GM19397 (cell line): ENCODE results near the gene KRTAP10-2.

Experiments used
- ATAC-seq: cut with Tn5 transposase; IDR thresholded peaks from one replicate; pipeline ENCODE4 v1.9.1; 2021; ENCODE audit warnings: mild to moderate bottlenecking, moderate library complexity; ENCODE audit not compliant: unreplicated experiment

KRTAP10-2 gene

GRCh38 chr21:44540741-44541288 is 10.5 kb downstream of the KRTAP10-2 start:
- no peak for ATAC-seq

- no peak for ATAC-seq
Measured at GRCh38 chr21:44539991-44540666, 11.2 kb downstream of the KRTAP10-2 start, which contains the start of gene KRTAP10-1. TSS of gene KRTAP10-1 (minus strand) at chr21:44540195. CDS start at chr21:44540150, 45 bp downstream.

GRCh38 chr21:44539046-44539445 is 12.3 kb downstream of the KRTAP10-2 start:
- ATAC-seq, result no peak

DNA sequence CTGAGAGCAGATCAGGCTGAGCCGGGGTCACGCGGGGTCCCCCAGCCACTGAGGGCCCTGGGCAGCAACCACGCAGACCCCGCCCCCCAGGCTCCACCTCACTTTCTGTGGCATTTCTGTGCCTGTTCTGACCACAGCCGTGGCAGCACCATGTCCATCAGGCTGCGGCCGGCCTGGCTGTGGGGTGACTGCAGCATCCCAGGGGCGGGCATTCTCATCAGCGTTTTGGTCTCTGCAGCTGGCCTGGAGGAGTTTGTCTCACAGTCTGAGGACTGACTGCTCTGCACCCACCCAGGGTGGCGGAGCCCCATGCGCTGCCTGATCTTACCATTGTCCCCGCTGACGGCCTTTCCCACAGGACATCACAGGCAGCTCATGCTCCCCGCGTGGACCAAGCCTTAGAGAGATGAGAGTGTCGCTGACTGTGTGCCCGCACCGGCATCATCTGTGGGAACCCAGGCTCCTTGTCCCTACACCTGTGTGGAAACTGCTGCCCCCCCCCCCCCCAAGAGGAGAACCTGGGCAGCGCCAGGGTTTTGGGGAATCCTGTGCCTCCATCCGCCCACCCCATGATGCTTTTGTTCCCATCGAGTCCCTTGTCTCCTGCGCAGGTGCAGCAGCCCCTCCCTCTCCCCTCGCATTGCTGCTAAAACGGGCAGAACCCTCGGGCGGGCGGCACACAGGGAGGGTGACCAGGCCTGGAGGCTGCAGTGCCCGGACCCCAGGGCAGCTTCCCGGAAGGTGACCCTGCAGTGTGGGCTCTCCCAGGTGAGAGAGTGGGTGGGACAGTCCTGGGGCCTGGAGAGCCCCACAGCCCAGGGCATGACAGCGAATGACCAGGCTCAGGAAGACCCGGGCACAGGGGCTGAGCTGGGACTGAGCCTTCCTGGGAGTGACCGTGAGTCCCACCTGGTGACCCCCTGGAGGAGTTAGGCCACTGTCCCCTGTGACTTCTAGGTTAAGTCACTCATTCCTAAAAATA is 13.1 kb downstream of the KRTAP10-2 start:
- ATAC-seq, result no peak

DNA sequence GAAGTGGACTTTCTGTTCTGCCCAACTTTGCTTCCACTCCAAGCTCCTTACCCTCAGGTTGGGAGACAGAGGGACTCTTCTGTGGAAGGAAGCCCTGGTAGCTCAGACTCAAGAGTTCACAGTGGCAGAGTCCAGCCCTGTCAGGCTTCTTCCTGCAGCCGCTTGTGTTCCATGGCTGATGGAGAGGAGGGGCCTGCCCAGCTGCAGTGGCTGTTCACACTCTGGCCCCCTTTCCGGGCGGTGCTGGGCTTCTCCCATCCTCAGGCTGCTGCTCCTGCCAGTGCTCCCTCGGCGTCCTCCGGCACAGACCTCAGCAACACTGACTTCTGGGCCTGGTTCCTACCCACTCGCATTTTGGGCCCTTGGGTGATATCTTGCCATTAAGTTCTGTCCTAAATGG is 15.3 kb downstream of the KRTAP10-2 start:
- ATAC-seq, result no peak

- no peak for ATAC-seq
Measured at GRCh38 chr21:44534688-44535087, 16.6 kb downstream of the KRTAP10-2 start.

DNA sequence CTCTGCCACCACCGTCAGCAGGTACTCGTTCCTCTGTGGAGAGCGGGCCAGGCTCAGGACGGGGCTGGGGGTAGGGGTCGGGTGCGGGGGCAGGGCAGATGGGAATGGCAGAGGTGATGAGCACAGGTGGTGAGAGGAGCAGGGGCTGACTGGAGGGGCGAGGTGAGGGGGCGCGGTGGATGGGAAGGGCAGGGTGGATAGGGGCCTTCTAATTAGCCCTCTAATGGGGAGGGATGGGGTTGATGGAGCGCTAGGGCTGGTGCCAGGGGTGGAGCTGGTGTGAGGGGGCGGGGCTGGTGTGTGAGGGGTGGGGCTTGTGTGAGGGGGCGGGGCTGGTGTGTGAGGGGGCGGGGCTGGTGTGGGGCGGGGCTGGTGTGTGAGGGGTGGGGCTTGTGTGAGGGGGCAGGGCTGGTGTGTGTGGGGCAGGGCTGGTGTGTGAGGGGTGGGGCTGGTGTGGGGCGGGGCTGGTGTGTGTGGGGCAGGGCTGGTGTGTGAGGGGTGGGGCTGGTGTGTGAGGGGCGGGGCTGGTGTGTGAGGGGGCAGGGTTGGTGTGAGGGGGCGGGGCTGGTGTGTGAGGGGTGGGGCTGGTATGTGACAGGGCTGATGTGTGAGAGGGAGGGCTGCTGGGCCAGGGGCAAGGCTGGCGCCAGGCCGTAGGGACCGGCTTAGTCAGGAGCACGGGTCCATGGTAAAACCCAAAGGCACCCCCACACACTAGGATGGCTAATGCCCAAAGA is 17.2 kb downstream of the KRTAP10-2 start:
- no peak for ATAC-seq

GRCh38 chr21:44533121-44533890 is 18.0 kb downstream of the KRTAP10-2 start:
- ATAC-seq, result no peak

- ATAC-seq, result no peak
Measured at GRCh38 chr21:44532712-44533111, 18.6 kb downstream of the KRTAP10-2 start.

DNA sequence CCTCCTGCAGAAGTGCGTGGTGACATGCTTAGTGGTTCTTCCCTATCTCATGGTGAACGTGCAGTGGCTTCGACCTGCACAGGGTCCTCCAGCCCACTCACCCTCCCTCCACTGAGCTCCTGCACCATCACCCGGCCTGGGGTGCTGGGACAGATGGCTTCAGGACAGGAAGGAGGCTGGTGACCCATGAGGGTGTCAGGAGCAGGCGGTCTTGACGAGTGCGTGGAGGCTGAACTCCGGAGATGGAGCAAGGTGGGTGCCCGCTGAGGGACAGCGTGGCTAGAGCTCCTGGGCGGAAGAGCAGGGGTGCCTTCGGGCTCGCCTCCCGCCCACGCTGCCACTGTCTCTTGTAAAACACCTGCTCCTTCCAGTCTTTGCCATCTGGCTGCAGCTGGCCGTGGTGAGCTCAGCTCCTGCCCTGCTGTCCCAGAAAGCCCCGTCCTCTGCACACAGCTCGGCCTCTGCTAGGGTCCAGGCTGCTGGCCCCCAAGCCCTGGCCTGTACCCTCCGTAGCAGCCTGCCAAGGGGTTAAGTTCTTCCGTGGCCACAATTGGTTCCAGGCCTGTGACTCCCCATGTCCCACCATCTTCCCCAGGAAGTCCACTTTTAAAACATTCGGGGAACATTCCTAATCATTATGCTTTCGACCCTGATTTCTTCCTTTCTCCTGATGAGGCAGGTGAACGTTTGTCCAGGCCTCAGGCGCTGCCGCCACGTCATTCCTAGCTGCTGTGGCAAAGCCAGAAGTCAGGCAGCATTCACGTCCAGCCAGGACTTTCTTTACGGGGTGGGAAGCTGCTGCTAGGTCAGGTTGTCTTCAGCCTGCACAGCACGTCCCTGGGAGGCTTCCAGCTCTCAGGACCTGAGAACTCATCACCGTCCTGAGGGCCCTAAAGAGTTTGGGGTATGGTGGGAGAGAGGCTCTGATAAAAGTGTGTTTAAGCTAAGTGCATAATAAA is 19.4 kb downstream of the KRTAP10-2 start:
- no peak for ATAC-seq

DNA sequence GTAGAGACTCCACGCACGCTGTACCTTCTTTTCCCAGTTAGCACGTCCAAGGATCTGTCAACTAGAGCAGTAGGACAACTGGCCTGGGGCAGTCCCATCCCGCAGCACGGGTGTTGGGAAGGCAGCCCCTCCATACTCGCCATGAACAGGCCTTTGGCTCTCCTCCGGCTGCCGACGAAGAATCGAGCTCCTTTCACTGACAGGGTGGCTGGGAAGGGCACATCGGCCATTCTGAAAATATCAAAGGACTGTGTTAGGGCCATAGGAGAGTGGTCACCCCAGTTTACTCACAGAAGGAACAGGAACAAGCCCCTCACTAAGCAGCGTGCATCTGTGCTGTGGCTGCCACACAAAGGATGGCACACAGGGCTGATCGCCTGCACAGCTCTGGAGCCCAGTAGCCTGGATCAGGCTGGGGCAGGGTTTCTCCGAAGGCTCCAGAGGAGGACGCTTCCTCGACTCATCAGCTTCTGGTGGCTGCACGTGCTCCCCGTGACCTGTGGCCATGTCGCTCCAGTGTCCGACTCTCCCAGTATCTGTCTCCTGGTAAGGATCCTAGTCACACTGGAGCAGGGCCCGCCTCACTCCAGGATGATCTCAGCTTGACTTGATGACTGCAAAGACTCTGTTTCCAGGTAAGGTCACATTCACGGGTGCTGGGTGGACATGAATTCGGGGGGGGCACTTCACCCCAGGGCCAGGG is 20.3 kb downstream of the KRTAP10-2 start:
- ATAC-seq, result no peak

DNA sequence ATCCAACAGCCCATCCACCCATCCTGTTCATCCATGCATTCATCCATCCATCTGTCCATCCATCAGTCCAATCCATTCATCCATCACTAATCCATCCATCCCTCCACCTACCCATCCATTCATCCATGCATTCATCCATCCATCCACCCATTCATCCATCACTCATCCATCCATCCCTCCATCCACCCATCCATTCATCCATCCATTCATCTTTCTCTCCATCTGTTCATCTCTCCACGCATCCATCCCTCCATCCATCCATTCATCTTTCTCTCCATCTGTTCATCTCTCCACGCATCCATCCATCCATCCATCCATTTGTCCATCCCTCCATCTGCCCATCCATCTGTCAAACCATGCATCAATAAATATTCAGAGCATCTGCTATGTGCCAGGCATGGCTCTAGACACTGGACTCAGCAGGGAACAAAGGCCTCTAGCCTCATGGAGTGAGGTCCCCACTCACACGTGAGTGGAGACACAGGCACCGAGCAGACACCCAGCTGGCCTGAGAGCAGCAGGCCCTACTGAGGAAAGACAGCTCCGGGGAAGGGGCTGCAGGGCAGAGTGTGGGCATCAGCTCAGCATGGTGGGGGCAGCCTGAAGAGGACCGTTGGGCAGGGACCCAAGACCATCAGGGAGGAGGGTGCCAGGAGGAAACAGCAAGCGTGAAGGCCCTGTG is 20.9 kb downstream of the KRTAP10-2 start:
- no peak for ATAC-seq

GRCh38 chr21:44529503-44530125 is 21.7 kb downstream of the KRTAP10-2 start:
- no peak for ATAC-seq

GRCh38 chr21:44529011-44529421 is 22.3 kb downstream of the KRTAP10-2 start:
- no peak for ATAC-seq

DNA sequence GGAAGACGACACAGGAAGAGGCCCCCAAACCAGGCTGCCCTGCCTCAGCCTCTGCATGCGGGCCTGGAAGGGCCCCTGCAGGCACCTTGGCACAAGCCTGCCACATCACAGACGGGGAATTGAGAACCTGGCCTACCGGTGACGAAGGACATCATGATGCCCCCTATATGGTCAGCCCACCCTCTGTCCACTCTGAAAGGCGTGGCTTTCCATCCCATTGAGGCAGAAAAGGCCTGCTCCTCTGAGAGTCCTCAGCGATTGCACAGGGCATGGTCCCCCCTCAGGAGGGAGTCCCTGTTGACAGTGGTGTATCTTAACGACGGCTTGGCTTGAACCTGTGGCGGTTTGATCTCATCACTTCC is 22.7 kb downstream of the KRTAP10-2 start:
- ATAC-seq, result no peak

DNA sequence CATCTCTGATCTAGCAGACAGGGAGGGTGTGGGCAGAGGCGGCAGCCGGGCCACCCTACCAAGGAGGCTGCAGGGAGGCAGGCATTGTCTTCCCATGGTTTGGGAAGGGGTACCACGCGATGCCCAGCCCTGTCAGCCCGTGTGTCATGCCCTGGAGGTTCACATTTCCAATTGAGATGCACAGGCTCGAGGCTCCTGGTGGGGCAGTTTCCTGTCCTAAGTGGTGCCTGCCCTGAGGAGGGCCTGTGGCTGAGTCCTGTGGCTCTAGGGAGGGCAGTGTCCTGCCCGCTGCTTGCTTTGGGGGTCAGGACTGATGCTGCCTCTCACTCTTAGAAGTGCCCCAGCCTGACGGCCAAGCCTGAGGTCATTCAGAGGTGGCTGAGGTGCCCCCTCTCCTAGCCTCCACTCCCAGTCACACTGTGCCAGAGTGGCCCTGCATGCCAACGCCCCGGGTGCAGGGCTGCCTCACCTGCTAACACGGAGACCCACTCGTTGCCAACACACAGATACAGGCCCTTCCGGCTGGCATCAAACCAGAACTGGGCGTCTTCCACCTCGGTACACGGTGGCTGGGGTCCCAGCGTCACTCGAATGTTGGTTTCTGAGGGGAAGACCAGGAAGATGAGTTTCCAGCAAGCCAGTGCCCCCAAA is 23.2 kb downstream of the KRTAP10-2 start:
- ATAC-seq, result no peak
